ENCODE measurements around the gene HS6ST3.

The HS6ST3 gene

GRCh38 chr13:96525715-96526114, 435.8 kb downstream of the HS6ST3 start:
- in situ Hi-C loops (cut with MboI; ENCODE audit: low sequenced_read_pairs): no loop called here

DNA sequence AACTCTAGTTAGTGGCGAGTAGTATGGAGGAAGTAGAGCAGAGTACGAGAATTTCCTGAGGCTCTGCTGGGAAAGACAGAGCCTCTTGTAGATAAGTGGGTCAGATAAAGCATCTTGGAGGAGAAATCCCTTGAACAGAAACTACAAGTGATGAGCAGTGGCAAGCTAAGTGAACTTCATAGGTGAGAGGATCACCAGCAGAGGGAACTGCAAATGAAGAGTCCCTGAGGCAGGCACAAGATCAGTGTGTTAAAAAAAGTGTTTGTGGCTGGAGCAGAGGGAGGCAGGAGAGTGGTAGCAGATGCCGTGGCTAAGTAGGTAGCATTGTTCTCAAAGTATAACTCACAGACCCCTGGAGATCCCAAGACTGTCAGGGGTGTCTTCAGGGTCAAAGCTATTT, 437.6 kb downstream of the HS6ST3 start:
- in situ Hi-C loops (cut with MboI; ENCODE audit: low sequenced_read_pairs): no loop called here

DNA sequence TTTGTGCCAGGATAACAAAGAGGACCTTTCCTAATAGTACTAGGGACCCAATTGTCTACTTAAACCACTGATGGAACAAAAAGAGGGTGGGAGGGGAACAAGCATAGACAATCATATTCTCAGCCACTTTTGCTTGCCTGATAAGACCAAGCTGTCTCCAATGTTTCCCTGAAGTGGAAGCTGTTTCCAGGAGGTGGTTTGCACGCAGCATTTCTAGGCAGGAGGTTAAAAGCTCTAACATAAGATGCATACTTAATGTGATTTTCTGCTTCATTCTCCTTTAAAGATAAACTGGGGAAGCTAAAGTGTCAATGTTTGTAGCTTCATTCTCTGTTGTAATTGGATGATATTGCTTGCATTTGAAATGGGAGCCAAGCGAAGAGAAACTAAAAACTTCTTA, 442.9 kb downstream of the HS6ST3 start:
- in situ Hi-C loops (cut with MboI; ENCODE audit: low sequenced_read_pairs): no loop called here

- in situ Hi-C loops (cut with MboI; ENCODE audit: low sequenced_read_pairs): no loop called here
Measured at GRCh38 chr13:96533408-96533807, 443.5 kb downstream of the HS6ST3 start.

- in situ Hi-C loops (cut with MboI; ENCODE audit: low sequenced_read_pairs): no loop called here
Measured at GRCh38 chr13:96539791-96540190, 449.9 kb downstream of the HS6ST3 start.

GRCh38 chr13:96540670-96541069, 450.8 kb downstream of the HS6ST3 start:
- in situ Hi-C loops (cut with MboI; ENCODE audit: low sequenced_read_pairs): no loop called here

GRCh38 chr13:96542986-96543385, 453.1 kb downstream of the HS6ST3 start:
- in situ Hi-C loops (cut with MboI; ENCODE audit: low sequenced_read_pairs): no loop called here

- in situ Hi-C loops (cut with MboI; ENCODE audit: low sequenced_read_pairs): no loop called here
Measured at GRCh38 chr13:96544957-96545356, 455.1 kb downstream of the HS6ST3 start.

GRCh38 chr13:96546463-96546862, 456.6 kb downstream of the HS6ST3 start:
- in situ Hi-C loops (cut with MboI; ENCODE audit: low sequenced_read_pairs): no loop called here

GRCh38 chr13:96551546-96551945, 461.6 kb downstream of the HS6ST3 start:
- in situ Hi-C loops (cut with MboI; ENCODE audit: low sequenced_read_pairs): no loop called here

DNA sequence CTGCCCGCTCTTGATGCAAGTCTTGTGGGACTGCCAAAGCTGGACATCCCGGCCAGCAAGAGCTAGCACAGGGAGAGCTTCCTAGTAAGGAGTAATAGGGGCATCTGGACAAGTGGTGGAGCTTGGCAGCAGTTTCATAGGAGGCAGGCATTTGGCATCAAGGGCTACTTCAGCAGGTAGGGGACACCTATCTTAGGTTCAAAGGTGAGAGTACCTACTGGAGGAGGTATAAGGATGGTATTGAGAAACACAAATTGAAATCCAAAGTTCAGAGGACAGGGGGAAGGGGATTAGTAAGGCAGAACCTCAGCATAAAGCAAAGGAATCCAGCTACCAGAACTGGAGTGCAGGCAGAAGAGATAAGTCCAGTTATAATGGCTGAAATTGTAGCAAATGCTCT, 462.7 kb downstream of the HS6ST3 start:
- in situ Hi-C loops (cut with MboI; ENCODE audit: low sequenced_read_pairs): no loop called here

GRCh38 chr13:96553796-96554195, 463.9 kb downstream of the HS6ST3 start:
- in situ Hi-C loops (cut with MboI; ENCODE audit: low sequenced_read_pairs): no loop called here

DNA sequence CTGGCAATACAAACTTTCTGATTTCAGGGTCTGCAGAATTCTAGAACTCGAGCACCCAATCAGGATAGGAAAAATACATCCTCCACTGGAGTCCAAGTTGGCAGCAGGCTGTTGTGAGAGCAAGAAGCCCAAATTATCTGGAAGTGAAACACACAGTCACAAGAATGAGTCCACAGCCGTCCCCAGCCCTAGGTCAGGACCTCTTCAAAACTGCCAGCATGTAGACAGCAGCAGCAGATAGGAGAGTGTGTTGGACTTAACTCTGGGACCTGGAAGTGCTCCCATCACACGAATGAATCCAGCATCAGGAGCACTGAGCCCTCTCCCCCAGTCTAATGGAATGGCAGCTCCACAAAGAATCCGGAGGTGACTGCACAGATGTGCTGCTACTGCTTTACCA, 483.7 kb downstream of the HS6ST3 start:
- in situ Hi-C loops (cut with MboI; ENCODE audit: low sequenced_read_pairs): no loop called here

DNA sequence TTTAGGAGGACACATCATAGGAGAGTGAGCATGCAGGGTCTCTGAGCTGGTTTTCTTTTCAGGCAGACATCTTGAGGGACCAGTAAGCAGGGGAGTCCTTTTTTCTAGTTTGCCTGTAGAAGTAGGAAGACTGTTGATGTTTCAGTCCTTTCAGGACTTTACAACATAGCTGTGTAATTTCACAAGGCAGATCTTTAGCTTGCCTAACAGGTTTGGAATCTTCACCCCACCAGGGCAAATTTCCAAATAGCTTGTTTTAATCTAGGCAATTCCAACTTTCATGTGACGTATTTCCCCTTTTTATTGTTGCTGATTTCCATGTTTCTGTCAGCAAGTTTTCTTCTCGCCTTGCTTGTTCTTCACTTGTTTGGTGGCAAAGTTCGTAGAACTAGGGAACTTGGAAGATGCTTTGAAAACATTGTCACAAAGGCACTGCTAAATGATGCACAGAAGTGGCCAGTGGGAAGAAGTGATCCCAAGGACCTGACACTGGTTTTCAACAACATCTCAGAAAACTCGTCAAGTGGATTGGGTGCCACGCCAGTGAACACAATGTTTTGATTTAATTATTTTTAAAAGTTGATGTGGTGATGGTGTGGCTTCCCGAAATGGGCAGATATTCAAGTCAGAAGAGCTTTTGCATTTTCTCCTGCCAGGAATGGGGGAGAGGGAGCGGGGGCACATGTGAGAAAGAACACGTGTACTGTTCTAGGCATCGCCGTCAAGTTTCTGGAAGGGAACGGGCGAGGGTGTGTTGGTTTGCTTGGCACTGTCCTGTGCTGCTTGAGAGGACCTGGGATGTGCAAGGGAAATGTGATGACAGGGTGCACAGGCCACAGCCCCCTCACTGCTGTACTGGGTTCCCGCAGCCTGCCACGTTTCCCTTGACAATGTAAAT, 485.8 kb downstream of the HS6ST3 start:
- in situ Hi-C loops (cut with MboI; ENCODE audit: low sequenced_read_pairs): no loop called here

DNA sequence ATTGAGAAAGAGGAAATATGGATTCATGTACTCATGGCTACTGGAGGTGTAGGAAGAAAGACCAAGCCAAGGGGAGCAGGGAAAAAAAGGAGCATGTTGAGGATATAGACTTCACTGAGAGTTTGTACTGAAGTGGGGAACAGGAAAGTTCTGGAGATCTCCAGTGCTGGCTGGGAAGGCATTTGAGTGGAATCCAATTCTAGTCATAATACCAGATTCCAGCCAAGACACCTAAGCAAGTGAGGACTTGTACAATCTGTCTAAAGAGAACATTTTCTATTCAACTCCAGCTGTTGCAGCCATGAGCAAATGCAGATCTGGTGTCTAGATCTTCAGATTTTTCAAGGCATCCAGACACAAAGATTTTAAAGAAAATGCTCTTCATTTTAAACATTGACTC, 491.8 kb downstream of the HS6ST3 start:
- in situ Hi-C loops (cut with MboI; ENCODE audit: low sequenced_read_pairs): no loop called here

GRCh38 chr13:96615252-96615651, 525.3 kb downstream of the HS6ST3 start:
- in situ Hi-C loops (cut with MboI; ENCODE audit: low sequenced_read_pairs): no loop called here

DNA sequence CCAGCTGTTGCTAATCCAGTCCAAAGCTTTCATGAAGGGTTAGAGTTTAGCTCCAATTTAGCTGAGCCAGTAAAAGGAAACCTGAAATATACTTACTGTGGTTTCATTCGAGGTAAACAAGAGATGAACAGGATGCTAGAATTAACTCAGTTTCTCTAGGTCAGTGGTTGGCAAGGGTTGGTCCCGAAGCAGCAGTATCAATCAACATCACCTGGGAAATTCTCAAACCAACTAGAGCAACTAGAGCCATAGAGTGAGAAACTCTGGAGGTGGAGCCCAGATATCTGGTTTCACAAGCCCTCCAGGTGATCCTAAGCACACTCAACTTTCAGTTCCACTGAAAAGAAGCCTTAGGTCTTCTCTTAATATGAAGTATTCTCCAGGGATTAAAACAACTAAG, 527.6 kb downstream of the HS6ST3 start:
- in situ Hi-C loops (cut with MboI; ENCODE audit: low sequenced_read_pairs): no loop called here

DNA sequence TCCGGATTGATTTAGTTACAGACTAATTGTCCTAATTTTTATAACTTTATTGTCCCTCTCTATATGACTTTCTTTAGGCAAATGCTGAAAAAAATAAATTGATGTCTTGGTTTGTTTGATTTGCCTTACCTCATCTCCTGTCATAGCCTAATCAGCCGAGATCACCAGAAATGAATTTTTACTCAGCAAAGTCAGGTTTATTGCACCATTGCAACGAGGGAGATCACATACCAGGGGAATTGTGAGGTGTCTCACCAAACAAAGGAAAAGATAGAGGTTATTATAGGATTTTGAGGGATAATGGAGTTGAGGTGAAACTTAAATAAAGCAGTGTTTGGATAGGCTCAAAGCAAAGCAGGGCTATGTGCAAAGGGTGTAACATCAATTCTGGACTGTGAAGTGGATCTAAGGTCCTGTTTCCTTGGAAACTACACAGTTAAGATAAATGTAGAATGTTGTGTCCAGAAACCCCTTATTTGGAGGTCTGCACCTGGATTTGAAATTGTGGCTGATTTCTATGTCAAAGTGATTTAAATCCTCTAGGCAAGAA, 531.8 kb downstream of the HS6ST3 start:
- in situ Hi-C loops (cut with MboI; ENCODE audit: low sequenced_read_pairs): no loop called here

DNA sequence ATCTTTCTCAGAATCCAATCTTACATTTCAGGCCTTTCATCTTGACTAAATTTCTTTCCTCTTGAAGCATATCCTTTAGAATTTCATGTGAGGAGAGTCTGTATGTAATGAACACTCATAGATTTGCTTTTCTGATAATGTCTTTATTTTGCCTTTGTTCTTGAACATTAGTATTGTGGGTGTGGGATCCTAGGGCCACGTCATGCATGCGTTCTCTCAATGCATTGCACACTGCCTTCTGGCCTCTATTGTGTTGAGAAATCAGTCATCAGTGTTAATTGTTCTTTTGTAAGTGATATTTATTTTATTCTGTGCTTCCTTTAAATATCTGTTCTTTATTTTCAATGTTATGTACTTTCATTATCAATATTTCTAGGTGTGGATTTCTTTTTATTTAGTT, 539.4 kb downstream of the HS6ST3 start:
- in situ Hi-C loops (cut with MboI; ENCODE audit: low sequenced_read_pairs): no loop called here

GRCh38 chr13:96632536-96633320, 542.8 kb downstream of the HS6ST3 start:
- in situ Hi-C loops (cut with MboI; ENCODE audit: low sequenced_read_pairs): no loop called here

- in situ Hi-C loops (cut with MboI; ENCODE audit: low sequenced_read_pairs): no loop called here
Measured at GRCh38 chr13:96636001-96636709, 546.2 kb downstream of the HS6ST3 start.
